GM12878 (cell line): Measurements from ENCODE around the gene USP16. TPM values are rescaled to one million over a fixed set of nuclear protein-coding genes. Genes with fewer than 3 reads are reported as not detected.

ENCODE experiments used
- ATF3 ChIP-seq: IDR thresholded peaks from 2 replicates; pipeline ENCODE4 v1.6.1; 2011; ENCODE audit warnings: low read depth, mild to moderate bottlenecking, low read length, moderate library complexity, borderline replicate concordance; ENCODE audit errors: extremely low read depth
- CHD1 ChIP-seq: IDR thresholded peaks from 2 replicates; pipeline ENCODE4 v1.6.1; 2012; ENCODE audit warnings: low read depth, low read length, improper control_type of control experiment
- EGR1 ChIP-seq, 2 experiments: IDR thresholded peaks; 1 replicate in 1 of 2; 2 replicates in 1 of 2; pipeline ENCODE4 v1.6.1; 2011 to 2012; ENCODE audit warnings: low read depth in 2 of 2, low read length in 2 of 2, borderline replicate concordance in 1 of 2, mild to moderate bottlenecking in 1 of 2, moderate library complexity in 1 of 2
- ELK1 ChIP-seq: IDR thresholded peaks from 2 replicates; pipeline ENCODE4 v1.6.1; 2012; ENCODE audit warnings: low read depth, low read length, improper control_type of control experiment
- GATAD2B ChIP-seq: fragments of 450-650 bp; conservative IDR thresholded peaks from 2 replicates; pipeline ENCODE4 v1.6.1; 2017; ENCODE audit warnings: low read depth, mild to moderate bottlenecking, moderate library complexity
- MEF2A ChIP-seq: IDR thresholded peaks from 2 replicates; pipeline ENCODE4 v1.6.1; 2011; ENCODE audit warnings: low read depth, mild to moderate bottlenecking, low read length, moderate library complexity; ENCODE audit not compliant: insufficient read depth
- MYC ChIP-seq: IDR thresholded peaks from 2 replicates; pipeline ENCODE4 v1.6.1; 2011; ENCODE audit warnings: mild to moderate bottlenecking, low read length, moderate library complexity, inconsistent platforms; ENCODE audit not compliant: insufficient read depth, insufficient replicate concordance, insufficient read length, severe bottlenecking
- NR2C2 ChIP-seq: IDR thresholded peaks from 2 replicates; pipeline ENCODE4 v1.6.1; 2011; ENCODE audit warnings: borderline replicate concordance, low read depth; ENCODE audit not compliant: control insufficient read depth, insufficient read length
- PAX8 ChIP-seq: fragments of 450-650 bp; IDR thresholded peaks from 2 replicates; pipeline ENCODE4 v1.6.1; 2017; ENCODE audit warnings: mild to moderate bottlenecking, moderate library complexity
- POLR2AphosphoS2 ChIP-seq: IDR thresholded peaks from 2 replicates; pipeline ENCODE4 v1.6.1; 2011; ENCODE audit warnings: low read depth, mild to moderate bottlenecking, low read length, improper control_type of control experiment, moderate library complexity
- POLR2AphosphoS5 ChIP-seq: IDR thresholded peaks from 2 replicates; pipeline ENCODE4 v1.6.1; 2011; ENCODE audit warnings: mild to moderate bottlenecking, low read length, inconsistent platforms
- RAD21 ChIP-seq: IDR thresholded peaks from 2 replicates; pipeline ENCODE4 v1.6.1; 2011; ENCODE audit warnings: mild to moderate bottlenecking, low read depth, low read length, moderate library complexity; ENCODE audit not compliant: insufficient read depth
- RAD51 ChIP-seq: fragments of 450-650 bp; IDR thresholded peaks from 2 replicates; pipeline ENCODE4 v1.6.1; 2016; ENCODE audit warnings: moderate library complexity, mild to moderate bottlenecking, inconsistent platforms
- RBBP5 ChIP-seq: fragments of 200-600 bp; sonication (generic); conservative IDR thresholded peaks from 2 replicates; pipeline ENCODE4 v1.6.1; 2016
- RUNX3 ChIP-seq: IDR thresholded peaks from 2 replicates; pipeline ENCODE4 v1.6.1; 2012; ENCODE audit warnings: low read length, inconsistent platforms
- SMC3 ChIP-seq: IDR thresholded peaks from 2 replicates; pipeline ENCODE4 v1.6.1; 2011; ENCODE audit warnings: low read length, improper control_type of control experiment, borderline replicate concordance
- SREBF1 ChIP-seq: IDR thresholded peaks from 2 replicates; pipeline ENCODE4 v1.6.1; 2012; ENCODE audit warnings: mild to moderate bottlenecking, low read length
- SREBF2 ChIP-seq: IDR thresholded peaks from 2 replicates; pipeline ENCODE4 v1.6.1; 2012; ENCODE audit warnings: mild to moderate bottlenecking, low read length
- STAT3 ChIP-seq: IDR thresholded peaks from 2 replicates; pipeline ENCODE4 v1.6.1; 2011; ENCODE audit warnings: low read depth, low read length, improper control_type of control experiment
- SUZ12 ChIP-seq: fragments of 200-600 bp; sonication (generic); IDR thresholded peaks from one replicate; pipeline ENCODE4 v1.6.1; 2018; ENCODE audit warnings: antibody characterized with exemption, mild to moderate bottlenecking; ENCODE audit not compliant: unreplicated experiment
- TARDBP ChIP-seq: IDR thresholded peaks from 2 replicates; pipeline ENCODE4 v1.6.1; 2016; ENCODE audit warnings: borderline replicate concordance
- TBL1XR1 ChIP-seq: IDR thresholded peaks from 2 replicates; pipeline ENCODE4 v1.6.1; 2012; ENCODE audit warnings: low read depth, low read length, improper control_type of control experiment
- YY1 ChIP-seq: IDR thresholded peaks from 2 replicates; pipeline ENCODE4 v1.6.1; 2011; ENCODE audit warnings: low read depth, mild to moderate bottlenecking, low read length
- ZNF622 ChIP-seq: fragments of 450-650 bp; IDR thresholded peaks from 2 replicates; pipeline ENCODE4 v1.6.1; 2017; ENCODE audit warnings: mild to moderate bottlenecking, inconsistent platforms
- polyA plus RNA-seq, 11 experiments: library from polyadenylated mRNA; depleted of rRNA in 4 of 11; unstranded in 6 of 11; stranded (reverse) in 5 of 11; fragments of >200 nt; fragmentation: Nextera tagmentation in 4 of 11; fragmentation: Illumina TruSeq in 1 of 11; extraction: Ambion mirVana in 4 of 11; extraction: Trizol in 1 of 11; gene quantifications; 1 replicate in 1 of 11; 2 replicates in 10 of 11; pipeline versions ENCODE4 v1.2.1 to v1.2.3, GENCODE V29; 2011 to 2016; ENCODE audit warnings: inconsistent platforms in 2 of 11, missing spikeins in 2 of 11, low read depth in 1 of 11
- total RNA-seq, 4 experiments: library from RNA; depleted of rRNA in 3 of 4; stranded (reverse); fragments of >200 nt in 3 of 4; fragmentation: Illumina TruSeq in 1 of 4; extraction: Trizol in 1 of 4; gene quantifications; 2 replicates each; pipeline versions ENCODE4 v1.2.1 to v1.2.3, GENCODE V29; 2013 to 2021
- TF ChIP-seq, protein P1 (sequence below): IDR thresholded peaks from 2 replicates; pipeline ENCODE4 v1.6.1; 2011; ENCODE audit warnings: mild to moderate bottlenecking, low read depth, low read length, moderate library complexity; ENCODE audit not compliant: insufficient replicate concordance

Gene USP16
- total and polyA plus RNA-seq, 10 of the 15 experiments (the other 5 are each of a cell fraction or from before 2014, with no cell fraction given): 29.5 to 68.7 (median 52.3) TPM

GRCh38 chr21:29073222-29074006 lies 48.9 kb downstream of the USP16 start, which contains the start of gene CCT8 (continued):
- TF ChIP-seq MYC (peak; percentile 80), RAD21 (no peak), YY1 (peak; percentile 75; the same call in 1 of the 2 replicates), POLR2AphosphoS5 (peak; percentile 99), MEF2A (peak; percentile 57; the same call in 1 of the 2 replicates), RBBP5 (no peak), SUZ12 (no peak), NR2C2 (peak; percentile 93), TBL1XR1 (peak; percentile 14; the same call in 1 of the 2 replicates), EGR1 (IDR thresholded peaks at IDR 0.05; ENCODE audit: borderline replicate concordance in 1 of 2, low read depth in 2 of 2, low read length in 2 of 2) (no peak), CHD1 (peak; percentile 61; the same call in 1 of the 2 replicates), SREBF1 (no peak), POLR2AphosphoS2 (peak; percentile 97), RUNX3 (peak; percentile 95), GATAD2B (no peak; the same call in none of the 2 replicates), ATF3 (no peak), SREBF2 (no peak), ZNF622 (no peak), STAT3 (no peak), PAX8 (no peak), ELK1 (no peak), RAD51 (peak; percentile 30; the same call in 1 of the 2 replicates), SMC3 (no peak), TARDBP (no peak)
- TF ChIP-seq, protein P1, sequence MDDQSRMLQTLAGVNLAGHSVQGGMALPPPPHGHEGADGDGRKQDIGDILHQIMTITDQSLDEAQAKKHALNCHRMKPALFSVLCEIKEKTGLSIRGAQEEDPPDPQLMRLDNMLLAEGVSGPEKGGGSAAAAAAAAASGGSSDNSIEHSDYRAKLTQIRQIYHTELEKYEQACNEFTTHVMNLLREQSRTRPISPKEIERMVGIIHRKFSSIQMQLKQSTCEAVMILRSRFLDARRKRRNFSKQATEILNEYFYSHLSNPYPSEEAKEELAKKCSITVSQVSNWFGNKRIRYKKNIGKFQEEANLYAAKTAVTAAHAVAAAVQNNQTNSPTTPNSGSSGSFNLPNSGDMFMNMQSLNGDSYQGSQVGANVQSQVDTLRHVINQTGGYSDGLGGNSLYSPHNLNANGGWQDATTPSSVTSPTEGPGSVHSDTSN: no peak
